Calu3 (cell line): ENCODE measurements around the gene LTBP2. TPM values are rescaled to one million over a fixed set of nuclear protein-coding genes. Genes with fewer than 3 reads are reported as not detected.

Source experiments
- BruUV-seq: library from RNA; stranded (reverse); fragments of 400-500 nt; replicated peaks from 2 replicates; lab custom pipeline; 2021; lab: Mats Ljungman, UMichigan
- CTCF ChIA-PET: fragments of 300-600 bp; sonication (Branson Sonifier 250); formaldehyde crosslinking; loops from one replicate; lab custom pipeline; 2022; ENCODE audit warnings: antibody characterized with exemption; lab: Charles Lee
- DNase-seq: peaks from one replicate; pipeline ENCODE4 v3.0.0; 2022
- H3K27ac Mint-ChIP-seq: one replicate; pipeline ENCODE4 v1.8.0; 2022; ENCODE audit warnings: mixed read lengths; ENCODE audit not compliant: unreplicated experiment
- H3K27me3 Mint-ChIP-seq: one replicate; pipeline ENCODE4 v1.8.0; 2022; ENCODE audit warnings: mixed read lengths; ENCODE audit not compliant: unreplicated experiment
- H3K36me3 Mint-ChIP-seq: one replicate; pipeline ENCODE4 v1.8.0; 2022; ENCODE audit warnings: mild to moderate bottlenecking, moderate library complexity, mixed read lengths; ENCODE audit not compliant: insufficient read depth, unreplicated experiment
- H3K4me1 Mint-ChIP-seq: one replicate; pipeline ENCODE4 v1.8.0; 2022; ENCODE audit warnings: mild to moderate bottlenecking, low read depth, mixed read lengths; ENCODE audit not compliant: unreplicated experiment
- H3K4me3 Mint-ChIP-seq: one replicate; pipeline ENCODE4 v1.8.0; 2022; ENCODE audit warnings: mild to moderate bottlenecking, low read depth, moderate library complexity, mixed read lengths; ENCODE audit not compliant: unreplicated experiment
- H3K9me3 Mint-ChIP-seq: one replicate; pipeline ENCODE4 v1.8.0; 2022; ENCODE audit warnings: low read depth, mixed read lengths; ENCODE audit not compliant: unreplicated experiment
- CTCF ChIP-seq: fragments of 200-600 bp; IDR thresholded peaks from one replicate; pipeline ENCODE4 v1.8.0; 2022; ENCODE audit warnings: antibody characterized with exemption; ENCODE audit not compliant: unreplicated experiment
- intact Hi-C: fragments of 100-400 bp; cut with micrococcal nuclease; formaldehyde crosslinking; loops from one replicate; pipeline ENCODE4 v1.10.0; 2022; ENCODE audit not compliant: unreplicated experiment
- total RNA-seq: library from RNA; stranded (reverse); gene quantifications from 2 replicates; pipeline ENCODE4 v1.2.3, GENCODE V29; 2022

The LTBP2 gene
- total RNA-seq, 1 experiment from 2014 or later = 4.3 TPM

DNA sequence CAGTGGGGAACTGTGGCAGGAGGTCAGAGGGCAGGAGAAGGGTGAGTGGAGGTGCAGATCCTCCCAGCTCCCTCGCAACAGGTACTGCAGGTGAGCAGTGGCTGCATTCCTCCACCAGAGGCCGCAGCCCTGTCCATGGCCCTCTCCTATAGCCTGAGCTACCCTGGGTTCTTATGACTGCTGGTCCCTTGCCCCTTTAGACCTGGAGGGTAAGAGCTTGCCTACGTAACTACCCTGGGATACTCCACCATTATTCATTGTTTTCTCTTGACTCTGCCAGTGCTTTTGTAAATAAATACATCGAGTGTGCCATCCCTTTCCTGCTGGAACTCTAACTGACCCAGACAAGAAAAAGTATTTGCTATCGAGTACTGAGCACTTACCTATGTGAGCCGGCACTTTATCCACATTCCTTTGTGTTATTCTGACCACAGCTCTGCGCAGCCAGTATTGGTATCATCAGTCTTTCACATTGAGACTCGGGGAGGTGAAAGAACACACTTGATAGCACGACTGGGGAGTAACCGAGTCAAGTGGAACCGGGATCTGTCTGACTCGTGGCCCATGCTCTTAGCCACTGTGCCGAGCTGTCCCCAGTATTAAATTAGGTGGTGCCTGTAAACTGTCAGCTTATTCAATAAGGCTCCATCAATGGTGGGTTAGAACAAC is 38.5 kb downstream of the LTBP2 start:
- CTCF ChIA-PET = interaction anchor here (0.7 to 2.2 kb wide), 7 partner anchors 17 to 262 kb away, joined by 3 to 13 read pairs (median 3); partner anchors contain the start of genes ISCA2 and NPC2
- Mint-ChIP-seq H3K9me3 (no peaks in the 10 kb centered on the region), H3K4me3 (no peak overlapping the region), H3K27ac (peak overlapping the region; percentile 61), H3K4me1 (peaks cover 35% of the 10 kb centered on the region), H3K27me3 (no peaks in the 10 kb centered on the region), H3K36me3 (peaks cover 12% of the 10 kb centered on the region)
- intact Hi-C loops = no loop called here
- no TSS peak for BruUV-seq
- peak; percentile 34 for TF ChIP-seq CTCF
- peak; percentile 60 for DNase-seq

DNA sequence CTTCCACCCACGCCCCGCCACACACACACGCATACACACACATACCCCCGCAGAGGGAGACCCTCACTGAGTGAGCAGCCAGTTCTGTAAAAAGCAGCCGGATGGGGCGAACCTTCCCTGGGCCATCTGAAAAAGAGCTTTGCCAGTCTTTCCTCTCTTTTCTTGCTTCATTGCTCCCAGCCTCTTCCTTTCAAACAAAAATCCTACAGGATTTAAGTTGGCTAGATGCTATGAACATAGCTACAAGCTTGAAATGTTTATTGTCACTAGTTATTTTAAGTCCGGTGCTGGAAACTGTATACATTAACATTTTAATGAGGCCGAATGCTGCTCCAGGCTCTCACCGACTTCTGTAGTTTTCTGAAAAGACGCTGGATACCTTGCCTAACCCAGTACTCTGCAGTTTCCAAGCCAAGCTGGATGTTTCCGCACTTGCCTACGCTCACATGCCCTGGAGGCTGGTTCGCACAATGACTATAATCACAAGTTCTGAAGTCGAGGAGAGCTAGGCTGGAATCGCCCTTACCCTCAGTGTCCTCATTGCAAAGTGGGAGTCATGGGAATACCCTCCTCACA is 39.2 kb downstream of the LTBP2 start:
- no TSS peak for BruUV-seq

DNA sequence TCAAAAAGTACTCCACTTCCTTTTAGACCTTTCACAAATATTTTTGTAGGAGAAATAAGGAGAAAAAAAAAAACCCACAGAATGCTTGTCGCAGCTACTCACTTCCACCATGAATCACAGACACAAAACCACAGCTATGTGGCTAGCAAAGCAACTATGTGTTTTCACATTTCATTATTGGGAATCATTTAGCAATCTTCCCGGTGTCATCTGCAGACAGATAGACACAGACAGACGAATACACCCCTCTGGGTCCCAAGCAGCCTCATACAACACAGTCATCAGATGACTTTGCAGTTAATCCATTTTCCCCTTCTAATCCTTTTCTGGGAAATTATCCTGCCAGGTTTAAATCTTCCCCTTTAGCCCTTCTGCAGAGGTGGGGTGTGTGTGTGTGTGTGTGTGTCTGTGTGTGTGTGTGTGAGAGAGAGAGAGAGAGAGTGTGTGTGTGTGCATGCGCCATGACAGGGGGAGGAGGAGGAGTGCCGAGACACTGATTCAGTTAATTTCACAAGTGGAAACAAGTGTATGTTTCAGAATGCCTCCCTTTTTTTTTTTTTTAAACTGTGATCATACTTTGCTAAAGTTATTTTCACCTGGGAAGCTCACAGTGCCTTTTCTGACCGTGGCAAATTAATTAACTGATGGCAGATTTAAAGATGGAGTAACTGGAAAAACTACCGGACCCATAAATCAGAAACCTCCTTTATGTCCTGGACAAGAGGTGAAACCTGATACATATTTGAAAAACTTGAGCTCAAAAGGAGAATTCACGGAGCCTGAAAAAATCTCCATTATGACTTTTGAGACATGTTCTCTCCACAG is 39.9 kb downstream of the LTBP2 start:
- intact Hi-C loops = no loop called here
- peak; percentile 43 for DNase-seq
- Mint-ChIP-seq H3K9me3 (no peaks in the 10 kb centered on the region), H3K4me3 (peak overlapping the region; percentile 60), H3K4me1 (peaks cover 44% of the 10 kb centered on the region), H3K36me3 (peaks cover 12% of the 10 kb centered on the region), H3K27me3 (no peaks in the 10 kb centered on the region), H3K27ac (peak overlapping the region; percentile 31)
- no TSS peak for BruUV-seq
- CTCF ChIA-PET = interaction anchor here (0.6 to 2.2 kb wide), 8 partner anchors 18 to 1223 kb away, joined by 3 to 13 read pairs (median 3); no protein-coding TSS in a partner anchor
- TF ChIP-seq CTCF = no peak

More for the DNA sequence above, 39.2 kb downstream of the LTBP2 start:
- no peaks in the 10 kb centered on the region for H3K27me3 Mint-ChIP-seq
- intact Hi-C loops = no loop called here
- H3K4me3 Mint-ChIP-seq = peak overlapping the region; percentile 60
- CTCF ChIA-PET = interaction anchor here (0.6 to 2.2 kb wide), 11 partner anchors 18 to 1222 kb away, joined by 3 to 13 read pairs (median 3); partner anchors contain the start of genes ISCA2 and NPC2
- DNase-seq = no peak
- peaks cover 12% of the 10 kb centered on the region for H3K36me3 Mint-ChIP-seq
- TF ChIP-seq CTCF = no peak
- H3K9me3 Mint-ChIP-seq = no peaks in the 10 kb centered on the region
- H3K27ac Mint-ChIP-seq = peak overlapping the region; percentile 31
- peaks cover 37% of the 10 kb centered on the region for H3K4me1 Mint-ChIP-seq

DNA sequence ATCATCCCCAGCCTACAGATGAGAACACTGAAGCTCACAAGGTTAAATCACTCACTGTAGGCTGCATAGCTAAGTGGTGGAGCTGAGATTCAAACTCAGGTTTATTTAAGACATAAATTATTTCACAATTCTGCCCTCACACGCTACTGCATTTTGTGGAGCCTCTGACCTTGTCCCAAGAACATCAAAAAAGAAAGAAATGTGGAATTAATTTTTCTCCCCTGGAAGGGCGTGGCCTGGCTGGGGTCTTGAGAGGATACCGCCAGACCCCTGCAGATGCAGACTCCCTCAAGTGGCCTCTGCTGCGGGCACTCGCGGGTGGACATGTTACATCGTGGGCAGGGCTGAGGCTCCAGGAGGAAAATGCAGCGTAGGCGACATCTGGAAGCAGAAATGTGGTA is 40.6 kb downstream of the LTBP2 start:
- DNase-seq = no peak
- TF ChIP-seq CTCF = no peak
- intact Hi-C loops = no loop called here
- peak overlapping the region; percentile 60 for H3K4me3 Mint-ChIP-seq
- peaks cover 51% of the 10 kb centered on the region for H3K4me1 Mint-ChIP-seq
- H3K9me3 Mint-ChIP-seq = no peaks in the 10 kb centered on the region
- no peak overlapping the region for H3K27ac Mint-ChIP-seq
- no peaks in the 10 kb centered on the region for H3K27me3 Mint-ChIP-seq
- peaks cover 12% of the 10 kb centered on the region for H3K36me3 Mint-ChIP-seq
- CTCF ChIA-PET = no interaction called here
- BruUV-seq = no TSS peak
